Medulla oblongata (tissue), 1 donor: ENCODE measurements around the gene C6orf120.
A peak's percentile ranks its signal among the peaks of the same experiment; 100 is the strongest.

Experiments used
- DNase-seq: peaks from one replicate; pipeline ENCODE4 v3.0.0-alpha.2; 2015; ENCODE audit errors: extremely low spot score

Gene C6orf120

GRCh38 chr6:169724494-169725124 lies 22.7 kb downstream of the C6orf120 start, which contains the start of gene PHF10:
Gene PHF10, minus strand, starts transcription at chr6:169724500. Its CDS starts 569 bp downstream, at chr6:169723931.
- peak; percentile 37 for DNase-seq

GRCh38 chr6:169725125-169726048 lies 23.5 kb downstream of the C6orf120 start:
- peak; percentile 56 for DNase-seq

- DNase-seq = no peak
Observed at GRCh38 chr6:169726049-169726400, 24.1 kb downstream of the C6orf120 start.

- no peak for DNase-seq
Observed at GRCh38 chr6:169726963-169727362, 25.0 kb downstream of the C6orf120 start.

- DNase-seq = no peak
Observed at GRCh38 chr6:169729961-169730360, 28.0 kb downstream of the C6orf120 start.

- no peak for DNase-seq
Observed at GRCh38 chr6:169738204-169738975, 36.5 kb downstream of the C6orf120 start.

- no peak for DNase-seq
Observed at GRCh38 chr6:169738976-169739529, 37.1 kb downstream of the C6orf120 start.

DNA sequence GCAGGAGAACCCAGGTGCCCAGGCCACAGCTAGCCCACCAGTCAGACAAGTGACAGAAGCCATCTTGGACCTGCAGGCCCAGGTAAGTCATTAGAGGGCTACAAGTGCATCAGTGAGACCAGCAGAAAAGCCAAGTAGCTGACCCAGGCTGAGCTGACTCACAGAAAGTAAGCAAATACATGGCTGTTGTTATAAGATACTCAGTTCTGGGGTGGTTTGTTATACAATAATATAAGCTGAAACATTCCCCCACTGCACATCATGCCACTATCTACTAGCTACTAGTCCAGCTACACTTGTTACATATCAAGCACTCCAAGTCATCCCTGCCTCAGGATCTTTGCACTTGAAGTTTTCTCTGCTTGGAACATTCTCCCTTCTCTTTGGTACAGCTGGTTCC lies 39.4 kb downstream of the C6orf120 start:
- DNase-seq = no peak

- no peak for DNase-seq
Observed at GRCh38 chr6:169745405-169745804, 43.5 kb downstream of the C6orf120 start.

GRCh38 chr6:169746556-169746955 lies 44.6 kb downstream of the C6orf120 start:
- DNase-seq = no peak

DNA sequence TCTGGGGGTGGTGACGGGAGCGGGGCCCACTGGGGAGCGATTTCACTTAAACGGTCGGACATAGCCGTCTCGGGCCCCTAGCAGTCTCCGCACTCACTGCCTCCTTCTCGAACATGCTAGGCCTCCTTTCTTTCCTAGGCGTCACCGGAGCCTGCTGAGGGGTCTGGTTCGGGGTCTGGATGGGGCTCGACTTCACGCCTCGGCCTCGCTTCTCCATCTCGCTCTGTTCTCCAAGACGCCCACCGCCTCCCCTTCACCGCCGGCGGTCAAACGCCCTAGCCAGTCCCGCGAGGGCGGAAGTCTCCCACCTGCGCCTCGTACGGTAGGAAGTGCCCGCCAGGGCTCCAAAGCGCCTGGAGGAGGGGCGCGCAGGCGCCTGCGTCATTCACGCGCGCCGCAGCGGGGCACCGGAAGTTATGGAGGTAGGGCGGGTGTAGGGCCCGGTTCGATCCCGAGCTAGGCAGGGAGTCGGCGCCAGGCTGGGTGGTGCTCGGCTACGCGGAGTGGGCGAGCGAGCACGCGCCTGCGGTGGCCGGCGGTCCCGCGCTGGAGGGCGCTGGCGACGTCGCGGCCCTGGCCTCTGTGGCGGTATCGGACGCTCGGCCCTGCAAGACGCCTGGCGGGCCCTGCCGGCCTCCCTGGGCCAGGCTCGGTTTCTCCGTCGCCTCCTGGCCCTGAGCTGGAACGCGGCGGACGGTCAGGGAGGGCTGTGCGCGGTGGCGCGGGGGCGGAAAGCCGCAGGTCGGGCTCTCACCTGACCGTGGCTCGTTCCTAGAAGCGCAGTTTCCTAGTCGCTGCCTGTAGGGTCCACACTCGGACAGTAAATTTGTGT lies 49.5 kb downstream of the C6orf120 start, which contains the start of the genes DYNLT2 and ERMARD:
TSS of gene DYNLT2 (minus strand) at position 331 of the 832 bp plus-strand sequence. CDS start at position 217, 114 bp downstream.
TSS of gene ERMARD (plus strand) at position 381 of the 832 bp plus-strand sequence. CDS start at position 417, 36 bp downstream.
- peak; percentile 93 for DNase-seq

GRCh38 chr6:169752074-169752623 lies 50.2 kb downstream of the C6orf120 start:
- peak; percentile 23 for DNase-seq
